ENCODE data around the gene CTBP1. TPM values are rescaled to one million over a fixed set of nuclear protein-coding genes. Genes with fewer than 3 reads are reported as not detected.
"Not testable (repeated sequence)": the region's sequence is repeated elsewhere in the genome, so short reads cannot be mapped to it uniquely, and the experiment has no call there.

Gene CTBP1
- total and polyA plus RNA-seq, 4 experiments from 2014 or later, result 39.3 to 195 (median 132) TPM

DNA sequence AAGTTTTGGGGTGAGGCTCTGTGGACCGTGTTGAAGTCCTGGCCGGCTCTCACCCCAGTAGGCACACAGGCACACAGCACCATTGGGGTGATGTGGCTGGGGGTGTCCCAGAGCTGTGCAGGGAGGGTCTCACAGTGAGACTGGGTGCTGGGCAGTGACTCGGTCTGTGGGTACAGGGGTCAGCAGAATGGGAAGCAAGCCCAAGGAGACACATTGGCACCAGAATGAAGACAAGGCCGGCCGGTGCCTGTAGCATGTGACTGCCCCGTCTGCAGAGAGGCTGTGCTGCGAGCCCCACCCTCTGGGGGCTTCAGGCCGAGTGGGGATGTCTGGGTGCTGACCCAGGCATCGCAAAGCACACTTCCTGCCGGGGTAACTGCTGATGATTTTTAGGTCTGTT lies 46.0 kb upstream of the CTBP1 start:
- H3K9me3 Mint-ChIP-seq, result peaks cover 0 to 2% (median 0%) of the 10 kb centered on the region in 8 donors
- H3K27me3 ChIP-seq (ENCODE audit: insufficient read depth, low read length), result no peaks in the 10 kb centered on the region
- POLR2A ChIA-PET (ENCODE audit: partially characterized antibody), result interaction anchor here (1.7 kb wide), 1 partner anchor 51 kb away, joined by 4 read pairs; no protein-coding TSS in a partner anchor
- CTCF ChIA-PET (ENCODE audit: partially characterized antibody), result interaction anchor here (0.5 kb wide), 1 partner anchor 580 kb away, joined by 3 read pairs; no protein-coding TSS in a partner anchor
- DNase-seq, result no peak
- no peak overlapping the region for H3K4me3 ChIP-seq (ENCODE audit: low read length in 2 of 2)
- H3K27ac Mint-ChIP-seq, result peak overlapping the region in 3 of 7 donors; percentile 32 to 87 (median 65)
- intact Hi-C loops (cut with micrococcal nuclease), result no loop called here
- H3K4me1 Mint-ChIP-seq, result peaks cover 43 to 87% (median 65%) of the 10 kb centered on the region in 4 donors
- no peak overlapping the region for H3K27ac ChIP-seq (ENCODE audit: low read depth, low read length)
- peaks cover 23% of the 10 kb centered on the region for H3K36me3 ChIP-seq (ENCODE audit: insufficient read depth, low read length)
- peaks cover 20 to 39% of the 10 kb centered on the region in 2 donors for H3K36me3 Mint-ChIP-seq
- H3K4me3 Mint-ChIP-seq, result peak overlapping the region in 1 of 8 donors; percentile 24
- H3K9me3 ChIP-seq (ENCODE audit: control insufficient read depth in 1 of 2, low read length in 2 of 2), result no peaks in the 10 kb centered on the region
- H3K4me1 ChIP-seq (ENCODE audit: insufficient read depth, low read length), result peaks cover 49% of the 10 kb centered on the region
- H3K27me3 Mint-ChIP-seq, result no peaks in the 10 kb centered on the region

DNA sequence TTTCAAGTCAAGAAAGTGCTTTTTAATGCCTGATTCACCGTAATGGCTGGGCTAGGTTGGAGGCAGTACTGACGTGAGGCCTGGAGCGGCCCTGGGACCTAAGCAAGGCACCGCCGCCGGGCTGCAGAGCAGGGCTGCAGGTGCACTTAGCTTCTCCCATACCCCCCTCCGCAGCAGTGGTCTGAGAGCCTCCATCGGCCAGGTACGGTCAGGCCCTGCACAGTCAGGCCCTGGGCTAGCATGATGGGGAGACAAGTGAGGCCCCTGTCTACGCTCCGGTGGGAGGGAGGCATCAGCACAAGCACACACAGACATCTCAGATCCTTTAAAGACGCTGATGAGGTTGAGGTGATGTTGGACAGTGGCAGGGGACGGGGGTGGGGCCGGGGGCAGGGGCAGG lies 45.5 kb upstream of the CTBP1 start:
- intact Hi-C loops (cut with micrococcal nuclease), result no loop called here

GRCh38 chr4:1293991-1294390 lies 45.1 kb upstream of the CTBP1 start:
- Mint-ChIP-seq H3K4me3 (peak overlapping the region in 3 of 8 donors; percentile 13 to 49 (median 17)), H3K9me3 (peaks cover 0 to 2% (median 0%) of the 10 kb centered on the region in 8 donors), H3K27ac (peak overlapping the region in 4 of 7 donors; percentile 29 to 48 (median 36)), H3K27me3 (no peaks in the 10 kb centered on the region), H3K36me3 (peaks cover 11 to 31% of the 10 kb centered on the region in 2 donors), H3K4me1 (peaks cover 37 to 78% (median 58%) of the 10 kb centered on the region in 4 donors)
- Histone ChIP-seq H3K27me3 (ENCODE audit: insufficient read depth, low read length) (no peaks in the 10 kb centered on the region), H3K9me3 (ENCODE audit: control insufficient read depth in 1 of 2, low read length in 2 of 2) (no peaks in the 10 kb centered on the region), H3K27ac (ENCODE audit: low read depth, low read length) (no peak overlapping the region), H3K36me3 (ENCODE audit: insufficient read depth, low read length) (peaks cover 17% of the 10 kb centered on the region), H3K4me3 (ENCODE audit: low read length in 2 of 2) (no peak overlapping the region), H3K4me1 (ENCODE audit: insufficient read depth, low read length) (peaks cover 52% of the 10 kb centered on the region)
- no peak for DNase-seq
- intact Hi-C loops (cut with micrococcal nuclease), result no loop called here
- POLR2A ChIA-PET (ENCODE audit: partially characterized antibody), result interaction anchor here (1.7 kb wide), 1 partner anchor 52 kb away, joined by 4 read pairs; no protein-coding TSS in a partner anchor
- CTCF ChIA-PET (ENCODE audit: partially characterized antibody), result interaction anchor here (0.5 kb wide), 1 partner anchor 581 kb away, joined by 3 read pairs; no protein-coding TSS in a partner anchor

More for the DNA sequence above, 45.5 kb upstream of the CTBP1 start:
- peaks cover 0 to 2% (median 0%) of the 10 kb centered on the region in 8 donors for H3K9me3 Mint-ChIP-seq
- H3K27ac Mint-ChIP-seq, result peak overlapping the region in 1 of 7 donors; percentile 29
- Histone ChIP-seq H3K4me1 (ENCODE audit: insufficient read depth, low read length) (peaks cover 49% of the 10 kb centered on the region), H3K27ac (ENCODE audit: low read depth, low read length) (no peak overlapping the region), H3K4me3 (ENCODE audit: low read length in 2 of 2) (no peak overlapping the region), H3K27me3 (ENCODE audit: insufficient read depth, low read length) (no peaks in the 10 kb centered on the region), H3K9me3 (ENCODE audit: control insufficient read depth in 1 of 2, low read length in 2 of 2) (no peaks in the 10 kb centered on the region), H3K36me3 (ENCODE audit: insufficient read depth, low read length) (peaks cover 18% of the 10 kb centered on the region)
- peaks cover 15 to 35% of the 10 kb centered on the region in 2 donors for H3K36me3 Mint-ChIP-seq
- peaks cover 39 to 82% (median 61%) of the 10 kb centered on the region in 4 donors for H3K4me1 Mint-ChIP-seq
- CTCF ChIA-PET (ENCODE audit: partially characterized antibody), result interaction anchor here (0.5 kb wide), 1 partner anchor 581 kb away, joined by 3 read pairs; no protein-coding TSS in a partner anchor
- no peak for DNase-seq
- POLR2A ChIA-PET (ENCODE audit: partially characterized antibody), result interaction anchor here (1.7 kb wide), 1 partner anchor 52 kb away, joined by 4 read pairs; no protein-coding TSS in a partner anchor
- H3K27me3 Mint-ChIP-seq, result no peaks in the 10 kb centered on the region
- no peak overlapping the region for H3K4me3 Mint-ChIP-seq

GRCh38 chr4:1293531-1293941 lies 44.6 kb upstream of the CTBP1 start:
- ChIA-PET POLR2A (ENCODE audit: partially characterized antibody) (no interaction called here), CTCF (ENCODE audit: partially characterized antibody) (no interaction called here)
- Mint-ChIP-seq H3K9me3 (peaks cover 0 to 2% (median 0%) of the 10 kb centered on the region in 8 donors), H3K4me3 (peak overlapping the region in 4 of 8 donors; percentile 13 to 49 (median 21)), H3K27me3 (no peaks in the 10 kb centered on the region), H3K27ac (peak overlapping the region in 4 of 7 donors; percentile 31 to 77 (median 44)), H3K4me1 (peaks cover 38 to 78% (median 59%) of the 10 kb centered on the region in 4 donors), H3K36me3 (peaks cover 8 to 30% of the 10 kb centered on the region in 2 donors)
- Histone ChIP-seq H3K4me3 (ENCODE audit: low read length in 2 of 2) (no peak overlapping the region), H3K9me3 (ENCODE audit: control insufficient read depth in 1 of 2, low read length in 2 of 2) (no peaks in the 10 kb centered on the region), H3K4me1 (ENCODE audit: insufficient read depth, low read length) (peaks cover 57% of the 10 kb centered on the region), H3K36me3 (ENCODE audit: insufficient read depth, low read length) (peaks cover 17% of the 10 kb centered on the region), H3K27me3 (ENCODE audit: insufficient read depth, low read length) (no peaks in the 10 kb centered on the region), H3K27ac (ENCODE audit: low read depth, low read length) (no peak overlapping the region)
- intact Hi-C loops (cut with micrococcal nuclease), result no loop called here
- DNase-seq, result no peak

DNA sequence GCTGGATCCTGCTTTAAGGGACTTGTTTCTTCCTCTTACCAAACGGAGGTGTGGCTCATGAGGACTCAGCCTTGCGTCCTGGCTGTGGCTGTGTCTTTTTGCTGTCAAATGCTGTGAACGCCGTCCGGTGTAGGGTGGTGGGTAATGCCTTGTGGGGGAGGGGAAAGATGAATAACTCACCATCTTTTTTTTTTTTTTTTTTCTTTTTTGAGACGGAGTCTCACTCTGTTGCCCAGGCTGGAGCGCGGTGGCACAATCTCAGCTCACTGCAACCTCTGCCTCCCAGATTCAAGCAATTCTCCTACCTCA lies 43.7 kb upstream of the CTBP1 start:
- H3K4me1 Mint-ChIP-seq, result peaks cover 37 to 73% (median 53%) of the 10 kb centered on the region in 4 donors
- H3K9me3 ChIP-seq (ENCODE audit: control insufficient read depth in 1 of 2, low read length in 2 of 2); H3K4me3 ChIP-seq (ENCODE audit: low read length in 2 of 2); H3K27me3 ChIP-seq (ENCODE audit: insufficient read depth, low read length); H3K27me3 Mint-ChIP-seq; POLR2A ChIA-PET (ENCODE audit: partially characterized antibody); H3K9me3 Mint-ChIP-seq; intact Hi-C loops (cut with micrococcal nuclease); H3K27ac ChIP-seq (ENCODE audit: low read depth, low read length): not testable (repeated sequence)
- H3K36me3 ChIP-seq (ENCODE audit: insufficient read depth, low read length), result peaks cover 13% of the 10 kb centered on the region
- H3K4me1 ChIP-seq (ENCODE audit: insufficient read depth, low read length), result peaks cover 57% of the 10 kb centered on the region
- peak overlapping the region in 5 of 8 donors; percentile 8 to 92 (median 35) for H3K4me3 Mint-ChIP-seq
- peak overlapping the region in 5 of 7 donors; percentile 17 to 95 (median 75) for H3K27ac Mint-ChIP-seq
- DNase-seq, result peak in 1 of 5 donors; percentile 70
- H3K36me3 Mint-ChIP-seq, result peaks cover 4 to 25% of the 10 kb centered on the region in 2 donors
- CTCF ChIA-PET (ENCODE audit: partially characterized antibody), result interaction anchor here (0.7 kb wide), 1 partner anchor 58 kb away, joined by 3 read pairs; no protein-coding TSS in a partner anchor

DNA sequence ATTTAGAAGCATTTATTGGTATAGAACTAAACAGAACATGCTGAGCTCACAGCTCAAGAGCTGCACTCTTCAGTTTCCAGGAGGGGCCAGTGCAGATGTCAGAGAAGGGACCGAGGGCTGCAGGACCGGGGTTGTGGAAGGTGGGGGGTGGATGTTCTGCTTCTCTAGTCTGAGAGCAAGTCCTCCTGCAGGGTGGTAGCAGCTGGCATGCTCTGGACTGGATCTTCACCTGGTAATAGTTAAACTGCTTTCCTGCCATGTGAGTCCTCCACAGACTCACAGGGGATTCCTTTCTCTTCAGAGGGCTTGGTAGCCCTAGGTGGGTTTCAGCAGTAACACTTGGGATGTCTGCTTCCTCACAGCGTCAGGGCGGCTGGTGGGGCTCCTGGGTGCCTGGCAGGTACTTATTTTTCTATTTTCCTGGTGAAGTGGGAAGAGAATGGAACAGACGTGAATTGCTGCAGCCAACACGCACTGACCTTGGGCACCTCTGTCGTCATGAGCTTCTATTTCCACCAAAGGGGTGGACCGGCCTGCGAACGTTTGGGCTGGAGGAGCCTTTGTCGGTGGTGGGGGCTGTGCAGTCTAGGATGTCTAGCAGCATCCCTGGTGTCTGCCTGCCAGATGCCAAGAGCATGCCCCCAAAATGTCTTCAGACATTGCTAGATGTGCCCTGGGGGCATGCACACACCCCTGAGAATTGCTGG lies 43.2 kb upstream of the CTBP1 start:
- H3K9me3 ChIP-seq (ENCODE audit: control insufficient read depth in 1 of 2, low read length in 2 of 2), result no peaks in the 10 kb centered on the region
- Mint-ChIP-seq H3K36me3 (peaks cover 4 to 21% of the 10 kb centered on the region in 2 donors), H3K4me1 (peaks cover 34 to 68% (median 49%) of the 10 kb centered on the region in 4 donors), H3K27ac (peak overlapping the region in 6 of 7 donors; percentile 82 to 97 (median 95)), H3K4me3 (peak overlapping the region in 7 of 8 donors; percentile 71 to 93 (median 91)), H3K9me3 (no peaks in the 10 kb centered on the region), H3K27me3 (no peaks in the 10 kb centered on the region)
- H3K27me3 ChIP-seq (ENCODE audit: insufficient read depth, low read length), result no peaks in the 10 kb centered on the region
- CTCF ChIA-PET (ENCODE audit: partially characterized antibody), result interaction anchor here (1.3 to 3.3 kb wide), 5 partner anchors 22 to 125 kb away, joined by 3 to 12 read pairs (median 3); partner anchors contain the start of gene UVSSA
- no peak overlapping the region for H3K4me3 ChIP-seq (ENCODE audit: low read length in 2 of 2)
- H3K4me1 ChIP-seq (ENCODE audit: insufficient read depth, low read length), result peaks cover 57% of the 10 kb centered on the region
- no peak for DNase-seq
- H3K27ac ChIP-seq (ENCODE audit: low read depth, low read length), result no peak overlapping the region
- intact Hi-C loops (cut with micrococcal nuclease), result no loop called here
- POLR2A ChIA-PET (ENCODE audit: partially characterized antibody), result interaction anchor here (0.7 kb wide), 1 partner anchor 314 kb away, joined by 3 read pairs; no protein-coding TSS in a partner anchor
- H3K36me3 ChIP-seq (ENCODE audit: insufficient read depth, low read length), result peaks cover 9% of the 10 kb centered on the region

- H3K4me1 Mint-ChIP-seq, result peaks cover 27 to 58% (median 43%) of the 10 kb centered on the region in 4 donors
- no peaks in the 10 kb centered on the region for H3K27me3 Mint-ChIP-seq
- H3K4me3 Mint-ChIP-seq, result peak overlapping the region; percentile 90 to 94 (median 92)
- Histone ChIP-seq H3K4me1 (ENCODE audit: insufficient read depth, low read length) (peaks cover 57% of the 10 kb centered on the region), H3K27ac (ENCODE audit: low read depth, low read length) (peak overlapping the region; percentile 76), H3K4me3 (ENCODE audit: low read length in 2 of 2) (peak overlapping the region; percentile 78 to 86), H3K9me3 (ENCODE audit: control insufficient read depth in 1 of 2, low read length in 2 of 2) (no peaks in the 10 kb centered on the region), H3K27me3 (ENCODE audit: insufficient read depth, low read length) (no peaks in the 10 kb centered on the region), H3K36me3 (ENCODE audit: insufficient read depth, low read length) (no peaks in the 10 kb centered on the region)
- peak overlapping the region; percentile 82 to 97 (median 95) for H3K27ac Mint-ChIP-seq
- intact Hi-C loops (cut with micrococcal nuclease), result no loop called here
- no peak for DNase-seq
- H3K9me3 Mint-ChIP-seq, result peaks cover 0 to 2% (median 0%) of the 10 kb centered on the region in 8 donors
- POLR2A ChIA-PET (ENCODE audit: partially characterized antibody), result interaction anchor here (1.1 to 3.8 kb wide), 7 partner anchors 37 to 580 kb away, joined by 3 to 43 read pairs (median 6); partner anchors contain the start of genes CTBP1, NSD2 and UVSSA
- CTCF ChIA-PET (ENCODE audit: partially characterized antibody), result interaction anchor here (1.3 to 3.3 kb wide), 7 partner anchors 9 to 160 kb away, joined by 3 to 12 read pairs (median 3); partner anchors contain the start of gene UVSSA
- peaks cover 0 to 14% of the 10 kb centered on the region in 2 donors for H3K36me3 Mint-ChIP-seq
Measured at GRCh38 chr4:1291091-1291490, 42.2 kb upstream of the CTBP1 start.
